OCI-LY1 (cell line): ENCODE measurements around the gene FBXL19.

Source experiments
- H2AFZ ChIP-seq: fragments of 200-600 bp; sonication (generic), shearing (Covaris generic); 2 replicates; pipeline ENCODE4 v1.6.0; 2014; ENCODE audit warnings: antibody characterized with exemption, mild to moderate bottlenecking, low read length
- H3F3A ChIP-seq: fragments of 200-600 bp; sonication (generic), shearing (Covaris generic); 2 replicates; pipeline ENCODE4 v1.6.0; 2014; ENCODE audit warnings: mild to moderate bottlenecking, antibody characterized with exemption, low read length, moderate library complexity; ENCODE audit not compliant: insufficient read depth
- H3K27ac ChIP-seq: fragments of 200-600 bp; sonication (generic); 2 replicates; pipeline ENCODE4 v1.5.1; 2014; ENCODE audit warnings: low read length, mixed run types, mild to moderate bottlenecking, low read depth; ENCODE audit not compliant: poor library complexity, severe bottlenecking
- H3K27me3 ChIP-seq: fragments of 200-600 bp; sonication (generic); 2 replicates; pipeline ENCODE4 v1.6.0; 2014; ENCODE audit warnings: antibody characterized with exemption, mild to moderate bottlenecking, low read length, moderate library complexity; ENCODE audit not compliant: insufficient read depth
- H3K36me3 ChIP-seq: fragments of 200-600 bp; sonication (generic); 2 replicates; pipeline ENCODE4 v1.6.1; 2014; ENCODE audit warnings: mild to moderate bottlenecking, antibody characterized with exemption, low read length, moderate library complexity, mixed read lengths; ENCODE audit not compliant: insufficient read depth
- H3K4me1 ChIP-seq: fragments of 200-600 bp; sonication (generic); 2 replicates; pipeline ENCODE4 v1.5.1; 2014; ENCODE audit warnings: mild to moderate bottlenecking, low read length, moderate library complexity; ENCODE audit not compliant: insufficient read depth, severe bottlenecking
- H3K4me2 ChIP-seq: fragments of 200-600 bp; sonication (generic), shearing (Covaris generic); 2 replicates; pipeline ENCODE4 v1.6.1; 2014; ENCODE audit warnings: low read length
- H3K4me3 ChIP-seq: fragments of 200-600 bp; sonication (generic); 2 replicates; pipeline ENCODE4 v1.5.1; 2014; ENCODE audit warnings: low read length, low read depth, mild to moderate bottlenecking, mixed read lengths; ENCODE audit not compliant: poor library complexity, severe bottlenecking
- H3K79me2 ChIP-seq: fragments of 200-600 bp; shearing (Covaris generic); 2 replicates; pipeline ENCODE4 v1.6.1; 2016; ENCODE audit warnings: mixed run types, low read length, mixed read lengths; ENCODE audit not compliant: insufficient read depth
- H3K9ac ChIP-seq: fragments of 200-600 bp; sonication (generic), shearing (Covaris generic); 2 replicates; pipeline ENCODE4 v1.6.1; 2014; ENCODE audit warnings: mild to moderate bottlenecking, low read length, mixed read lengths
- H3K9me2 ChIP-seq: fragments of 200-600 bp; sonication (generic), shearing (Covaris generic); 2 replicates; pipeline ENCODE4 v1.6.1; 2014; ENCODE audit warnings: low read depth, mild to moderate bottlenecking, low read length, mixed read lengths
- H3K9me3 ChIP-seq: fragments of 200-600 bp; shearing (Covaris generic); 2 replicates; pipeline ENCODE4 v1.6.1; 2014; ENCODE audit warnings: low read length, mixed read lengths
- H4K20me1 ChIP-seq: fragments of 200-600 bp; sonication (generic), shearing (Covaris generic); 2 replicates; pipeline ENCODE4 v1.6.0; 2016; ENCODE audit warnings: mild to moderate bottlenecking, low read length; ENCODE audit not compliant: insufficient read depth
- CTCF ChIP-seq: fragments of 200-600 bp; sonication (generic), shearing (Covaris generic); IDR thresholded peaks from 2 replicates; pipeline ENCODE4 v1.5.1; 2017; ENCODE audit warnings: mild to moderate bottlenecking, antibody characterized with exemption, low read length, moderate library complexity, mixed read lengths
- EZH2 ChIP-seq: fragments of 200-600 bp; sonication (generic), shearing (Covaris generic); IDR thresholded peaks from 2 replicates; pipeline ENCODE4 v1.8.0; 2017; ENCODE audit warnings: borderline replicate concordance, mixed run types, mild to moderate bottlenecking, antibody characterized with exemption, low read length, moderate library complexity, mixed read lengths

Gene FBXL19

GRCh38 chr16:30921748-30922419 lies 1.5 kb upstream of the FBXL19 start:
- H3K27ac ChIP-seq = peak overlapping the region; percentile 47
- peak overlapping the region; percentile 73 for H3K4me3 ChIP-seq
- peak overlapping the region; percentile 91 for H3K4me2 ChIP-seq
- H3K4me1 ChIP-seq = peaks cover 19% of the 10 kb centered on the region
- H3K9ac ChIP-seq = peak overlapping the region; percentile 55; the same call in 1 of the 2 replicates
- H3K9me3 ChIP-seq = no peaks in the 10 kb centered on the region
- H3K36me3 ChIP-seq = no peaks in the 10 kb centered on the region
- no peaks in the 10 kb centered on the region for H3K79me2 ChIP-seq
- peak overlapping the region; percentile 28; the same call in 1 of the 2 replicates for H2AFZ ChIP-seq
- TF ChIP-seq EZH2 (no peak), CTCF (peak; percentile 97)
- no peaks in the 10 kb centered on the region for H3K9me2 ChIP-seq
- H4K20me1 ChIP-seq = no peaks in the 10 kb centered on the region
- no peaks in the 10 kb centered on the region for H3K27me3 ChIP-seq
- no peaks in the 10 kb centered on the region for H3F3A ChIP-seq

- peak overlapping the region; percentile 85 for H3K27ac ChIP-seq
- TF ChIP-seq EZH2 (no peak), CTCF (no peak)
- H3K4me1 ChIP-seq = peaks cover 22% of the 10 kb centered on the region
- peak overlapping the region; percentile 28; the same call in 1 of the 2 replicates for H2AFZ ChIP-seq
- H4K20me1 ChIP-seq = no peaks in the 10 kb centered on the region
- H3F3A ChIP-seq = no peaks in the 10 kb centered on the region
- peak overlapping the region; percentile 73 for H3K4me3 ChIP-seq
- peak overlapping the region; percentile 91 for H3K4me2 ChIP-seq
- H3K36me3 ChIP-seq = no peaks in the 10 kb centered on the region
- peak overlapping the region; percentile 72 for H3K9ac ChIP-seq
- H3K79me2 ChIP-seq = no peaks in the 10 kb centered on the region
- H3K9me3 ChIP-seq = no peaks in the 10 kb centered on the region
- no peaks in the 10 kb centered on the region for H3K9me2 ChIP-seq
- no peaks in the 10 kb centered on the region for H3K27me3 ChIP-seq
Observed at GRCh38 chr16:30922420-30922959, 882 bp upstream of the FBXL19 start.

- Histone ChIP-seq H3F3A (no peaks in the 10 kb centered on the region), H4K20me1 (no peaks in the 10 kb centered on the region), H3K9me2 (no peaks in the 10 kb centered on the region), H3K27me3 (no peaks in the 10 kb centered on the region), H3K4me1 (peaks cover 27% of the 10 kb centered on the region), H3K27ac (peak overlapping the region; percentile 85), H2AFZ (no peak overlapping the region), H3K9me3 (no peaks in the 10 kb centered on the region), H3K79me2 (no peaks in the 10 kb centered on the region), H3K9ac (peak overlapping the region; percentile 72), H3K4me3 (peak overlapping the region; percentile 73), H3K36me3 (no peaks in the 10 kb centered on the region), H3K4me2 (peak overlapping the region; percentile 68)
- TF ChIP-seq CTCF = no peak
Observed at GRCh38 chr16:30922960-30923535, 324 bp upstream of the FBXL19 start.
